Muscle of back (tissue), 11 donors: Measurements from ENCODE around the gene STK11. TPM values are rescaled to one million over a fixed set of nuclear protein-coding genes. Genes with fewer than 3 reads are reported as not detected.

Source experiments
- DNase-seq, 3 donors: peaks; one replicate each; pipeline versions ENCODE4 v3.0.0 to v3.0.0-alpha.2; 2013
- polyA plus RNA-seq, 10 donors: library from polyadenylated mRNA; unstranded; fragments of 120-200 nt; gene quantifications; one replicate each; pipeline ENCODE4 v1.2.1, GENCODE V29; 2013; ENCODE audit not compliant: insufficient read length in 10 of 10

Gene STK11
- polyA plus RNA-seq, 10 donors: 37.8 to 53.7 (median 47.7) TPM

GRCh38 chr19:1270854-1271527, 65.4 kb downstream of the STK11 start:
- no peak for DNase-seq

GRCh38 chr19:1271528-1272422, 66.2 kb downstream of the STK11 start:
- no peak for DNase-seq

DNA sequence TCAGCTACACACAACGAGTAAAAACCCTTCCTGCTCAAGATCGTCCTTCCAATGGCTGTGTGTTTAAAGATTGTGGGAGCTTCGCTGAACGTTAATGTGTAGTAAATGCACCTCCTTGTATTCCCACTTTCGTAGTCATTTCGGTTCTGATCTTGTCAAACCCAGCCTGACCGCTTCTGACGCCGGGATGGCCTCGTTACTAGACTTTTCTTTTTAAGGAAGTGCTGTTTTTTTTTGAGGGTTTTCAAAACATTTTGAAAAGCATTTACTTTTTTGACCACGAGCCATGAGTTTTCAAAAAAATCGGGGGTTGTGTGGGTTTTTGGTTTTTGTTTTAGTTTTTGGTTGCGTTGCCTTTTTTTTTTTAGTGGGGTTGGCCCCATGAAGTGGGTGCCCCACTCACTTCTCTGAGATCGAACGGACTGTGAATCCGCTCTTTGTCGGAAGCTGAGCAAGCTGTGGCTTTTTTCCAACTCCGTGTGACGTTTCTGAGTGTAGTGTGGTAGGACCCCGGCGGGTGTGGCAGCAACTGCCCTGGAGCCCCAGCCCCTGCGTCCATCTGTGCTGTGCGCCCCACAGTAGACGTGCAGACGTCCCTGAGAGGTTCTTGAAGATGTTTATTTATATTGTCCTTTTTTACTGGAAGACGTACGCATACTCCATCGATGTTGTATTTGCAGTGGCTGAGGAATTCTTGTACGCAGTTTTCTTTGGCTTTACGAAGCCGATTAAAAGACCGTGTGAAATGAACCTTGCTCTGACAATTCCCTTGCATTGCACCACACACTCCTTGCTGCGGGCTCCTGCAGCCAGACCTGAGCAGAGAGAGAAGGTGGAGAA, 67.1 kb downstream of the STK11 start:
- no peak for DNase-seq

DNA sequence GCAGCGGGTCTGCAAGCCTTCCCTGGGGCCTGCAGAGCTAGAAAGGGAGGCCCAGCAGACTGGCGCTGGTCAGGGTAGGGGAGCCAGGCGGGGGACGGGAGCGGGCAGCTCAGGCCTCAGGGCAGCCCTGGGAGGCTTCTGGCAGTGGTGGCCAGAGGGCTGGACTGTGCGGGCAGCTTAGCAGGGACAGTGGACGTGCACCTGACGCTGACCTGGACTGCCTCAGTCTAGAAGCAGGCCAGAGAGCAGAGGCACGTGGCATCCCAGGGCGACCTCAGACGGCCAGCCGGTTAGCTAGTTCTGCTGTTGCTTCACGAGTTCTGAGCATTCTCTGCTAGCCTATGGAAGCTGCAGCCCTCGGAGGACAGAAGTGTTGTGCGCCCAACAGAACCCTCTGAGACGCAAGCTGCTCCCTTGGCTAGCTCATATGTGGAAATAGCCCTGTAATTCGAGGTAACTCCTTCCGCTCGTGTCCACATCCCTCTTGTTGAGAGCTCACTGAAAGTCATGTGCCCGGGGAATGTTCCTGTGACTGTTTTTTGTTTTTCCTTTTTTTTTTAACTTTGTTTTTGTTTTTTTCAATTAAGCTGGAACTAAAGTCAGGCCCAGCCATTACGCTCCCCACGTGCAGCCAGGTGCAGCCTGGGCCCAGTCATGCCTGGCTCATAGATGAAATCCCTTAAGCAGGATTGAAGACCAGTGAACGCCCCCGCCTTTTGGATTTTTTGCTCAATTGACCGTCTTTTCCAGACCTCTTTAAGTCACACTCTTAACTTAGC, 67.9 kb downstream of the STK11 start:
- no peak for DNase-seq

- no peak for DNase-seq
Measured at GRCh38 chr19:1274081-1274851, 68.7 kb downstream of the STK11 start.

- no peak for DNase-seq
Measured at GRCh38 chr19:1274852-1275259, 69.3 kb downstream of the STK11 start.

- DNase-seq: peak; percentile 96 to 98 (median 97)
Measured at GRCh38 chr19:1275260-1275975, 69.8 kb downstream of the STK11 start, which contains the start of gene FAM174C. Gene FAM174C (plus strand): TSS chr19:1275530. CDS start chr19:1275550, 20 bp downstream.

- no peak for DNase-seq
Measured at GRCh38 chr19:1275976-1276627, 70.5 kb downstream of the STK11 start.

DNA sequence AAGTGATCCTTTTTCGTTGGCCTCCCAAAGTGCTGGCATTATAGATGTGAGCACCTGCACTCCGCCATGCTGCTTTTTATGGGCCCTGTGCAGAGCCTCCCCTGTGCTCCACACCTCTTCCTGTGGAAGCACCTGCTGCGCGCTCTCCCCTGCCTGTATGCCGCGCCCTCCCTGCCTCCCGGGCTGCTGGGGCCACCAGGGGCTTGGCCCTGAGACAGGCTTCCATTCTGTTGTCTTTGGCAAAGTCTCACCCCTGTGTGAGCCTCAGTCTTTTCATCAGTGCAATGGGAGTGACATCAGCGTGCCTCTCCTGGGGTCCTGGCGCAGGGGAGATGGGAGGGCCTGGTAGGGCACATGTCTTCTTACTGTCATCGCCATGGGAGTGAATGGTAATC, 71.0 kb downstream of the STK11 start:
- no peak for DNase-seq

GRCh38 chr19:1277061-1277460, 71.5 kb downstream of the STK11 start:
- no peak for DNase-seq

Other genes with a start within 250 kb of the STK11 start
- 10 to 100 TPM; 17.6 to 43.3 (median 24.5) TPM for gene WDR18, start 221.4 kb upstream of the STK11 start, polyA plus RNA-seq
- gene GRIN3B, start 205.4 kb upstream of the STK11 start, polyA plus RNA-seq: under 1 TPM in 9 of 10 donors, not detected in 1; 0.13 to 0.35 (median 0.17) TPM
- 10 to 100 TPM; 51.8 to 91.2 (median 73.3) TPM for gene TMEM259, start 184.7 kb upstream of the STK11 start, polyA plus RNA-seq
- gene RNU6-2, start 184.3 kb upstream of the STK11 start, polyA plus RNA-seq: not detected
- 10 to 100 TPM; 40.4 to 84.7 (median 54.1) TPM for gene CNN2, start 179.2 kb upstream of the STK11 start, polyA plus RNA-seq
- gene ABCA7, start 165.7 kb upstream of the STK11 start, polyA plus RNA-seq: 10 to 100 TPM in 9 of 10 donors, 1 to 10 TPM in 1; 4.8 to 29.3 (median 12.0) TPM
- gene ARHGAP45, start 138.6 kb upstream of the STK11 start, polyA plus RNA-seq: 10 to 100 TPM in 5 of 10 donors, 1 to 10 TPM in 5; 6.3 to 20.7 (median 10.1) TPM
- gene POLR2E, start 110.4 kb upstream of the STK11 start, polyA plus RNA-seq: 100 to 1,000 TPM in 8 of 10 donors, 10 to 100 TPM in 2; 81.8 to 145 (median 110) TPM
- 100 to 1,000 TPM; 117 to 183 (median 150) TPM for gene GPX4, start 101.8 kb upstream of the STK11 start, polyA plus RNA-seq
- 10 to 100 TPM in 5 of 10 donors, 1 to 10 TPM in 5; 6.1 to 14.5 (median 10.4) TPM for gene SBNO2, start 31.5 kb upstream of the STK11 start, polyA plus RNA-seq
- 1 to 10 TPM in 7 of 10 donors, under 1 TPM in 3; 0.97 to 2.7 (median 1.2) TPM for gene CBARP, start 32.2 kb downstream of the STK11 start, polyA plus RNA-seq
- 100 to 1,000 TPM; 114 to 184 (median 135) TPM for gene ATP5F1D, start 36.0 kb downstream of the STK11 start, polyA plus RNA-seq
- gene MIDN, start 42.8 kb downstream of the STK11 start, polyA plus RNA-seq: 10 to 100 TPM; 27.7 to 44.0 (median 33.6) TPM
- 100 to 1,000 TPM; 408 to 480 (median 436) TPM for gene CIRBP, start 63.6 kb downstream of the STK11 start, polyA plus RNA-seq
- 10 to 100 TPM in 9 of 10 donors, 1 to 10 TPM in 1; 7.9 to 17.0 (median 14.3) TPM for gene FAM174C, start 69.8 kb downstream of the STK11 start, polyA plus RNA-seq
- gene EFNA2, start 80.1 kb downstream of the STK11 start, polyA plus RNA-seq: 1 to 10 TPM in 7 of 10 donors, under 1 TPM in 3; 0.29 to 2.4 (median 1.3) TPM
- gene NDUFS7, start 178.1 kb downstream of the STK11 start, polyA plus RNA-seq: 10 to 100 TPM; 51.3 to 94.1 (median 63.8) TPM
- gene GAMT, start 195.8 kb downstream of the STK11 start, polyA plus RNA-seq: 100 to 1,000 TPM; 133 to 200 (median 160) TPM
- 10 to 100 TPM; 52.2 to 76.1 (median 64.0) TPM for gene DAZAP1, start 201.8 kb downstream of the STK11 start, polyA plus RNA-seq
- 1,000 to 10,000 TPM in 5 of 10 donors, 100 to 1,000 TPM in 5; 743 to 1,364 (median 1,019) TPM for gene RPS15, start 232.6 kb downstream of the STK11 start, polyA plus RNA-seq
- gene APC2, start 244.3 kb downstream of the STK11 start, polyA plus RNA-seq: 1 to 10 TPM in 2 of 10 donors, under 1 TPM in 8; 0.47 to 1.2 (median 0.82) TPM